Nephron progenitor cell (in vitro differentiated cells): Measurements from ENCODE around the gene ASS1.

Experiments
- DNase-seq: peaks from one replicate; pipeline ENCODE4 v3.0.0; 2021
- H3K27ac Mint-ChIP-seq: 2 replicates; pipeline ENCODE4 v1.8.0; 2021; ENCODE audit warnings: mild to moderate bottlenecking, moderate library complexity, mixed read lengths
- H3K27me3 Mint-ChIP-seq: 2 replicates; pipeline ENCODE4 v1.8.0; 2021; ENCODE audit warnings: mild to moderate bottlenecking, low read depth, mixed read lengths; ENCODE audit not compliant: poor library complexity
- H3K36me3 Mint-ChIP-seq: 2 replicates; pipeline ENCODE4 v1.8.0; 2021; ENCODE audit warnings: low read depth, mixed read lengths
- H3K4me1 Mint-ChIP-seq: 2 replicates; pipeline ENCODE4 v1.8.0; 2021; ENCODE audit warnings: mixed read lengths
- H3K4me3 Mint-ChIP-seq: 2 replicates; pipeline ENCODE4 v1.8.0; 2021; ENCODE audit warnings: mild to moderate bottlenecking, moderate library complexity, mixed read lengths
- H3K9me3 Mint-ChIP-seq: 2 replicates; pipeline ENCODE4 v1.8.0; 2021; ENCODE audit warnings: mild to moderate bottlenecking, moderate library complexity, mixed read lengths
- TF ChIP-seq, protein P1 (sequence below): fragments of 200-600 bp; sonication (generic); IDR thresholded peaks from 2 replicates; pipeline ENCODE4 v1.5.0; 2021; ENCODE audit warnings: antibody characterized with exemption

Gene ASS1

DNA sequence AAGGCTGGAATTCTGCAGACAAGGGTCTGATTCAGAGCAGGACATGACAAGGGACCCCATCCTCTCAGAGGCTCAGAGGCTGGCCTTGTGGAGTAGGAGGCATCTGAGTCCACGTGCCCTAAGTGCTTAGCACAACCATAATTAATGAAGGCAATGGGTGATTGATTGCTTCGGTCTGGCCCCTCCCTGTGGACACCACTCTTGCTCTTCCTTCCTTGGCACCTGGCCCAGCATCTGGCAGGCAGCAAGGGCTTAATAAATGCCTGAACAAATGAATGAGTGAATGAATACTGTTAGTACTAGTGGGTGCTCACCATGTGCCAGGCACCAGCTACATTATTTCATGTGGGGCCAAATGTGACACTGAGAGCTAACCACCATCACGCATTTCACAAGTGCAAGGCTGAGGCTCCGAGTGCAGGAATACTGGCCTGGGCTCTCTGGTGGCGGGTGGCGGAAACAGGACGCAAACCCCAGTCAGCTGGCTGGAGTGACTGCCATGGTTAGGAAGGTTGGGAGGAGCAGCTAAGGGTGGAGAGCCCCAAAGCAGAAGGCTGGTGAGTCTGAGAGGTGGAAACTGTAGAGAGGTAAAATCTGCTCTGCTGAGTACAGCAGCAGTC, 53.6 kb downstream of the ASS1 start:
- no peak for DNase-seq
- Mint-ChIP-seq H3K9me3 (peaks cover 18% of the 10 kb centered on the region), H3K36me3 (peaks cover 13% of the 10 kb centered on the region), H3K4me3 (no peak overlapping the region), H3K4me1 (peaks cover 50% of the 10 kb centered on the region), H3K27ac (no peak overlapping the region), H3K27me3 (peaks cover 15% of the 10 kb centered on the region)
- TF ChIP-seq, protein P1, sequence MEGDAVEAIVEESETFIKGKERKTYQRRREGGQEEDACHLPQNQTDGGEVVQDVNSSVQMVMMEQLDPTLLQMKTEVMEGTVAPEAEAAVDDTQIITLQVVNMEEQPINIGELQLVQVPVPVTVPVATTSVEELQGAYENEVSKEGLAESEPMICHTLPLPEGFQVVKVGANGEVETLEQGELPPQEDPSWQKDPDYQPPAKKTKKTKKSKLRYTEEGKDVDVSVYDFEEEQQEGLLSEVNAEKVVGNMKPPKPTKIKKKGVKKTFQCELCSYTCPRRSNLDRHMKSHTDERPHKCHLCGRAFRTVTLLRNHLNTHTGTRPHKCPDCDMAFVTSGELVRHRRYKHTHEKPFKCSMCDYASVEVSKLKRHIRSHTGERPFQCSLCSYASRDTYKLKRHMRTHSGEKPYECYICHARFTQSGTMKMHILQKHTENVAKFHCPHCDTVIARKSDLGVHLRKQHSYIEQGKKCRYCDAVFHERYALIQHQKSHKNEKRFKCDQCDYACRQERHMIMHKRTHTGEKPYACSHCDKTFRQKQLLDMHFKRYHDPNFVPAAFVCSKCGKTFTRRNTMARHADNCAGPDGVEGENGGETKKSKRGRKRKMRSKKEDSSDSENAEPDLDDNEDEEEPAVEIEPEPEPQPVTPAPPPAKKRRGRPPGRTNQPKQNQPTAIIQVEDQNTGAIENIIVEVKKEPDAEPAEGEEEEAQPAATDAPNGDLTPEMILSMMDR, result no peak

DNA sequence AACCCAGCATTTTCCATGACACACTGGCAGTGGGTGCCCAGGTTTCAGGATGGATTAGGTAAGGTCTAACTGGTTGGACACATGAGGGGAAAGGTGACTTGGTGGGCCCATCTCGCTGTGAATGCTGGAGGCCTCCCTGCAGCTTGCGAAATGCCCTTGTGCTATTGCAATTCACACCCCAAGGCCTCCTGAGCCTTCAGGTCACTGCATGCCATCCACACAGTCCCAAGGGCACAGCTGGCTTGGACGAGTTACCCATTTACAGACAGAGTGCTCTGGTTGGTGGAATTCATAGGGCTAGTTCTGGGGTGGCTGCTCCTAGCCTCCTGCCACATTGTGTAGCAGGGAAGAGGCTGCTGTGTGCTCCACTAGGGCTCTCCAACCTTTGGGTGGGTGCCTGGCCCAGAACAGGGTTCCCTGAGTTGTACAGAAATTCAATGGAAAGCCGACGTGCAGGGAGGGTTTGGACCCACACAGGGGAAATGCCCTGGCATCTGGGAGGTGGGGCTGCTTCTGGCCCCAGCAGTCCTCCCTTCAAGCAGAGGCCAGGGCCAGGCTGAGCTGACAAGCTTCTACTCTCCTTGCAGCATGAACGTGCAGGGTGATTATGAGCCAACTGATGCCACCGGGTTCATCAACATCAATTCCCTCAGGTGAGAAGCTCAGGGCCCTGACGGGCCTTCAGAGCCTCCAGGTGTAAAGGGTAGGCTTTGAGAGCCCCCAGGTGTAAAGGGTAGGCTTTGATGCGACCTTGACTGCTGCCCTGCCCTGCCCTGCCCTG, 54.3 kb downstream of the ASS1 start:
- TF ChIP-seq, protein P1, result no peak
- peaks cover 18% of the 10 kb centered on the region for H3K9me3 Mint-ChIP-seq
- H3K4me3 Mint-ChIP-seq, result no peak overlapping the region

DNA sequence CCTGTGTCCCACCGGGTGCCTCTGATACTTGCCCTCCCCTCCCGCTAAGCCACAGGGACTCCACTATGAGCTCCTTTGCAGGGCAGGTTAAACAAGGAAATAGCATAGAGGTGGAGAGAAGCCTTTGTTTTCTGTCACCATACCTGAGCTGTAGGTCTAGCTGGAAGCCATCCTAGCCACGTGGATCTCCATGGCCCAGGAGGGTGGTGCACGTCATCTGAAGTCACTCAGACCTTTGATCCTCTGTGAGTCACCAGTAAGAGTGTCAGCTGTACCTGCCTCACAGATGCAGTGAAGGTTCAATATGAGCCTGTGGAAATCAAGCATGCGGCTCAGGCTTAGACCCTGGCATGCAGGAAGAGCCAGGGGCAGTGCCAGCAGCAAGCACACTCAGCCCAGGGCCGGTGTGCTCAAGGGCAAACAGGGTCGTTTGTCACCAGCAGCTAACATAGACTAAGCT, 55.1 kb downstream of the ASS1 start:
- H3K27me3 Mint-ChIP-seq, result peaks cover 15% of the 10 kb centered on the region
- H3K4me3 Mint-ChIP-seq, result no peak overlapping the region
- H3K9me3 Mint-ChIP-seq, result peaks cover 16% of the 10 kb centered on the region
- DNase-seq, result no peak
- H3K27ac Mint-ChIP-seq, result no peak overlapping the region
- peaks cover 50% of the 10 kb centered on the region for H3K4me1 Mint-ChIP-seq
- H3K36me3 Mint-ChIP-seq, result peaks cover 12% of the 10 kb centered on the region
- TF ChIP-seq, protein P1, result no peak

More for the DNA sequence above, 54.3 kb downstream of the ASS1 start:
- Mint-ChIP-seq H3K27ac (no peak overlapping the region), H3K4me1 (peaks cover 50% of the 10 kb centered on the region), H3K36me3 (peaks cover 13% of the 10 kb centered on the region), H3K27me3 (peaks cover 15% of the 10 kb centered on the region)
- DNase-seq, result no peak

DNA sequence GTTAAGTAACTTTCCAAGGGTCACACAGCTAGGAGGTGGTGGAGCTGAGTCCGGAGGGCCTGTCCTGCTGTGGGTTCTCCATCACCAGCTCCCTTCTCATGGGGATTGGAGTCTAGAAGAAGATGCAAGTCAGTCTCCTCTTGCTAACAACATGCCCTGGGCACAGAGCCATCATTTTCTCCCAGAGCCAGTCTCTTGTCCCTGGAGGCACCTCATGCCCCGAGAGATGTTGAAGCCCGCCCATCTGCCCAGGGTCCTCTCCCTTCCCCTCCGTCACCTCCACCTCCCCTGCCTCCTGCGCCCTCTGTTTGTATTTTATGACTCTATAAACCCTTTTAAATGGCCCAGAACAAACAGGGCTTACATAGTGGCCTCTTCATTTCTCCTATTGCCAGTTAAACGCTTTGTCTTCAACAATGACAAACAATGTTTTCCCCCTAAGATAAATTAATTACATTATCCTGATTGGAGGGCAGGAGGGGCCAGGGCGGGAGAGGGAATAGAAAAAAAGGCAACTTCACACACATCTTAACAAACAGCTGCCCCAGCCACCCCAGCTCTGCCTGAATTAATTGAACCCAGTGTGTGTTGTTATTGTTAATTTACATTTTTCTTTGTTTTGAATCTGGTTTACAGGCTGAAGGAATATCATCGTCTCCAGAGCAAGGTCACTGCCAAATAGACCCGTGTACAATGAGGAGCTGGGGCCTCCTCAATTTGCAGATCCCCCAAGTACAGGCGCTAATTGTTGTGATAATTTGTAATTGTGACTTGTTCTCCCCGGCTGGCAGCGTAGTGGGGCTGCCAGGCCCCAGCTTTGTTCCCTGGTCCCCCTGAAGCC, 55.8 kb downstream of the ASS1 start:
- peaks cover 11% of the 10 kb centered on the region for H3K27me3 Mint-ChIP-seq
- TF ChIP-seq, protein P1, result no peak
- peaks cover 4% of the 10 kb centered on the region for H3K36me3 Mint-ChIP-seq
- no peak for DNase-seq
- H3K27ac Mint-ChIP-seq, result peak overlapping the region; percentile 83
- peaks cover 9% of the 10 kb centered on the region for H3K9me3 Mint-ChIP-seq
- peak overlapping the region; percentile 23 for H3K4me3 Mint-ChIP-seq
- peaks cover 50% of the 10 kb centered on the region for H3K4me1 Mint-ChIP-seq

DNA sequence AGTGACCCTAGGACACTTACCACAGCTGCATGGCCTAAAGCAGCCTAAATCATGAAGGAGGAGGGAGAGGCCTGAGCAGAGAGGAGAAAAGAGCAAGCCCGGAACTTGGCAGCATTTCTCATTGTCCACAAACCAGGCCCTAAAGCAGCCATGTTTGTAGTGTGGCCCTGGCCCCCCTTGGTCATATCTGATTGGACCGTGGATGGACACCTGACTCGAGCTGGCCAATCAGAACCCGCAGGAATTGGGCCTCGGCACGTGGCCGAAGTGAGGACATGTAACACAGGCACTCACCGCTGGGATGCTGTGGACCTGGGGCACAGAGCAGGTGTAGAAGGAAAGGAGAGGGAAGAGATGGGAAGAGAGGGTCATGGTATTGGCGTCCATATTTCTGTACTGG, 56.9 kb downstream of the ASS1 start:
- Mint-ChIP-seq H3K27ac (no peak overlapping the region), H3K4me1 (peaks cover 49% of the 10 kb centered on the region), H3K36me3 (no peaks in the 10 kb centered on the region), H3K9me3 (peaks cover 4% of the 10 kb centered on the region), H3K4me3 (no peak overlapping the region), H3K27me3 (peaks cover 6% of the 10 kb centered on the region)
- TF ChIP-seq, protein P1, result no peak
- no peak for DNase-seq
